A549 (cell line): ENCODE measurements around the gene RAB3IL1. TPM values are rescaled to one million over a fixed set of nuclear protein-coding genes. Genes with fewer than 3 reads are reported as not detected.

Source experiments
- ATAC-seq, 2 experiments: fragments of 200-7000 bp in 1 of 2; fragments of >200 bp in 1 of 2; cut with Nextera tagmentation in 1 of 2; cut with Tn5 transposase in 1 of 2; 3 replicates each; pipeline versions ENCODE4 v1.8.0 to v1.9.1; 2018 to 2020; ENCODE audit warnings: mild to moderate bottlenecking in 1 of 2, moderate library complexity in 1 of 2
- CTCF ChIA-PET: fragments of 300-600 bp; sonication (Branson Sonifier 250); formaldehyde crosslinking; extraction: SDS; loops from one replicate; lab custom pipeline; 2021; ENCODE audit warnings: antibody characterized with exemption, inconsistent platforms; lab: Yijun Ruan, JAX
- POLR2A ChIA-PET: fragments of 350-600 bp; formaldehyde crosslinking; extraction: SDS; loops from one replicate; lab custom pipeline; 2021; ENCODE audit warnings: antibody characterized with exemption, inconsistent platforms; lab: Yijun Ruan, JAX
- DNase-seq, 2 experiments: peaks; one replicate each; pipeline versions ENCODE4 v3.0.0 to v3.0.0-alpha.2; 2011 to 2016; ENCODE audit warnings: low read depth in 1 of 2, low spot score in 1 of 2
- FAIRE-seq: peaks from 2 replicates; lab custom pipeline; 2011; peaks lifted over from hg19 to GRCh38; lab: Jason Lieb, UNC
- H3K27ac ChIP-seq, 2 experiments: fragments of >200 bp; sonication (Bioruptor Twin); formaldehyde crosslinking; 3 replicates each; pipeline ENCODE4 v1.5.1; 2016 to 2017
- H3K4me1 ChIP-seq: fragments of >200 bp; sonication (Bioruptor Twin); formaldehyde crosslinking; 3 replicates; pipeline ENCODE4 v1.6.1; 2016
- H3K4me2 ChIP-seq: fragments of >200 bp; sonication (Bioruptor Twin); formaldehyde crosslinking; 3 replicates; pipeline ENCODE4 v1.6.1; 2016
- H3K4me3 ChIP-seq: fragments of >200 bp; sonication (Bioruptor Twin); formaldehyde crosslinking; 3 replicates; pipeline ENCODE4 v1.5.1; 2016
- H3K9me3 ChIP-seq: fragments of >200 bp; sonication (Bioruptor Twin); formaldehyde crosslinking; 3 replicates; pipeline ENCODE4 v1.6.1; 2016
- CBX8 ChIP-seq: fragments of 200-600 bp; sonication (generic); IDR thresholded peaks from 2 replicates; pipeline ENCODE4 v1.6.1; 2016
- CEBPB ChIP-seq, 2 experiments: fragments of >200 bp in 1 of 2; sonication (Bioruptor Twin) in 1 of 2; formaldehyde crosslinking in 1 of 2; IDR thresholded peaks; 2 replicates each; pipeline ENCODE4 v1.6.1; 2012 to 2016
- EHMT2 ChIP-seq: fragments of 200-600 bp; sonication (generic); IDR thresholded peaks from 2 replicates; pipeline ENCODE4 v1.6.1; 2016; ENCODE audit warnings: antibody characterized with exemption, low read depth, mild to moderate bottlenecking, moderate library complexity
- ELK1 ChIP-seq: fragments of 150-350 bp; IDR thresholded peaks from 2 replicates; pipeline ENCODE4 v1.6.1; 2014; ENCODE audit warnings: low read depth, mild to moderate bottlenecking, low read length
- FOSB ChIP-seq: fragments of 250-450 bp; sonication (Bioruptor Pico); IDR thresholded peaks from 2 replicates; pipeline ENCODE4 v1.5.0; 2020; ENCODE audit warnings: mild to moderate bottlenecking, moderate library complexity
- FOXS1 ChIP-seq: fragments of 250-450 bp; sonication (Bioruptor Pico); IDR thresholded peaks from 2 replicates; pipeline ENCODE4 v1.5.0; 2020; ENCODE audit warnings: mild to moderate bottlenecking, moderate library complexity
- HEYL ChIP-seq: fragments of 250-450 bp; sonication (Bioruptor Pico); IDR thresholded peaks from 2 replicates; pipeline ENCODE4 v1.8.0; 2021; ENCODE audit warnings: mild to moderate bottlenecking, moderate library complexity
- JUN ChIP-seq, 2 experiments: fragments of >200 bp; sonication (Bioruptor Twin); formaldehyde crosslinking; IDR thresholded peaks; 2 replicates in 1 of 2; 3 replicates in 1 of 2; pipeline ENCODE4 v1.6.1; 2016 to 2017
- KDM5A ChIP-seq: fragments of 200-600 bp; sonication (generic); IDR thresholded peaks from 2 replicates; pipeline ENCODE4 v1.6.1; 2016; ENCODE audit warnings: antibody characterized with exemption, mild to moderate bottlenecking
- MAFK ChIP-seq: fragments of 450-650 bp; IDR thresholded peaks from 2 replicates; pipeline ENCODE4 v1.6.1; 2014; ENCODE audit not compliant: partially characterized antibody
- MAX ChIP-seq: IDR thresholded peaks from 2 replicates; pipeline ENCODE4 v1.6.1; 2012
- NPAS2 ChIP-seq: fragments of 250-450 bp; sonication (Bioruptor Pico); IDR thresholded peaks from 2 replicates; pipeline ENCODE4 v1.8.0; 2022; ENCODE audit warnings: mild to moderate bottlenecking, moderate library complexity, borderline replicate concordance
- RARB ChIP-seq: fragments of 250-450 bp; sonication (Bioruptor Pico); IDR thresholded peaks from 2 replicates; pipeline ENCODE4 v1.8.0; 2021; ENCODE audit warnings: mild to moderate bottlenecking, moderate library complexity
- RCOR1 ChIP-seq: fragments of 150-350 bp; IDR thresholded peaks from 2 replicates; pipeline ENCODE4 v1.6.1; 2014; ENCODE audit warnings: antibody characterized with exemption, low read length, low read depth
- RNF2 ChIP-seq: fragments of 200-600 bp; sonication (generic); IDR thresholded peaks from 2 replicates; pipeline ENCODE4 v1.6.1; 2016; ENCODE audit warnings: low read depth, mild to moderate bottlenecking, antibody characterized with exemption, moderate library complexity, borderline replicate concordance
- SMC3 ChIP-seq: fragments of >200 bp; sonication (Bioruptor Twin); formaldehyde crosslinking; IDR thresholded peaks from 3 replicates; pipeline ENCODE4 v1.6.1; 2018; ENCODE audit warnings: inconsistent platforms
- SREBF2 ChIP-seq: fragments of 450-650 bp; IDR thresholded peaks from 2 replicates; pipeline ENCODE4 v1.6.1; 2014; ENCODE audit warnings: mild to moderate bottlenecking, moderate library complexity
- TP53 ChIP-seq: fragments of 250-450 bp; sonication (Bioruptor Pico); IDR thresholded peaks from 2 replicates; pipeline ENCODE4 v1.5.0; 2021; ENCODE audit warnings: mild to moderate bottlenecking, moderate library complexity
- ZFP36 ChIP-seq: fragments of 450-650 bp; IDR thresholded peaks from 2 replicates; pipeline ENCODE4 v1.6.1; 2014; ENCODE audit warnings: borderline replicate concordance; ENCODE audit not compliant: partially characterized antibody
- WGBS: methylation state at CpG from one replicate; pipeline ENCODE4 v1.1.6; 2017; ENCODE audit errors: missing lambda C conversion rate; 5-methylcytosine and 5-hydroxymethylcytosine counted together
- polyA plus RNA-seq, 4 experiments: library from polyadenylated mRNA; depleted of rRNA in 3 of 4; stranded (reverse); fragments of >200 nt; fragmentation: RNase III in 1 of 4; extraction: RNeasy Plus Mini Kit Qiagen cat#74134 plus additional on column Dnase treatment in 1 of 4; gene quantifications; 2 replicates in 3 of 4; 3 replicates in 1 of 4; pipeline ENCODE4 v1.2.3, GENCODE V29; 2011 to 2017

RAB3IL1 gene
- polyA plus RNA-seq, 2 of the 4 experiments (the other 2 are of a cell fraction): 5.8 to 6.2 TPM

- Histone ChIP-seq H3K4me3 (no peak overlapping the region), H3K4me2 (no peak overlapping the region), H3K9me3 (peaks cover 8% of the 10 kb centered on the region), H3K27ac (0 out of 6 replicates have a peak overlapping the region, but pooled peaks of 1 of the 2 experiments have one; percentile 30), H3K4me1 (peaks cover 31% of the 10 kb centered on the region)
- WGBS: 87% methylated on average over 6 of the region's 7 CpGs
- CTCF ChIA-PET: interaction anchor here (0.8 to 16.0 kb wide), 9 partner anchors 13 to 223 kb away, joined by 3 to 124 read pairs (median 7); no protein-coding TSS in a partner anchor
- FAIRE-seq (no peak), DNase-seq (no peak), ATAC-seq (peak; percentile 8 to 26; a peak in 2 of 6 replicates)
- TF ChIP-seq ZFP36 (no peak), MAX (no peak), SREBF2 (no peak), FOSB (CRISPR knock-in tag) (no peak), CEBPB (IDR thresholded peaks at IDR 0.05) (no peak), KDM5A (no peak), RNF2 (no peak)
- POLR2A ChIA-PET: interaction anchor here (0.5 kb wide), 1 partner anchor 70 kb away, joined by 3 read pairs; no protein-coding TSS in a partner anchor
Observed at GRCh38 chr11:61885166-61885778, 32.1 kb downstream of the RAB3IL1 start.

GRCh38 chr11:61883947-61884346 is 33.4 kb downstream of the RAB3IL1 start:
- CTCF ChIA-PET: interaction anchor here (0.6 to 16.0 kb wide), 9 partner anchors 11 to 224 kb away, joined by 4 to 124 read pairs (median 7); no protein-coding TSS in a partner anchor

GRCh38 chr11:61883327-61883726 is 34.0 kb downstream of the RAB3IL1 start:
- ChIA-PET CTCF (interaction anchor here (0.6 to 16.0 kb wide), 8 partner anchors 11 to 225 kb away, joined by 4 to 124 read pairs (median 11); no protein-coding TSS in a partner anchor), POLR2A (no interaction called here)
- H3K4me3 ChIP-seq: no peak overlapping the region
- peaks cover 8% of the 10 kb centered on the region for H3K9me3 ChIP-seq
- FAIRE-seq: no peak
- peaks cover 20% of the 10 kb centered on the region for H3K4me1 ChIP-seq
- 94% methylated on average over 10 of the region's 10 CpGs for WGBS
- no peak for DNase-seq
- TF ChIP-seq MAFK: no peak
- TF ChIP-seq HEYL (CRISPR knock-in tag): no peak
- no peak for ATAC-seq
- H3K4me2 ChIP-seq: no peak overlapping the region
- no peak overlapping the region for H3K27ac ChIP-seq

More at GRCh38 chr11:61883947-61884346, 33.4 kb downstream of the RAB3IL1 start:
- peaks cover 8% of the 10 kb centered on the region for H3K9me3 ChIP-seq
- 85% methylated on average over 5 of the region's 5 CpGs for WGBS
- H3K4me3 ChIP-seq: no peak overlapping the region
- DNase-seq (no peak), FAIRE-seq (no peak), ATAC-seq (no peak)
- H3K4me1 ChIP-seq: peaks cover 23% of the 10 kb centered on the region
- no peak for TF ChIP-seq ELK1
- TF ChIP-seq RNF2: no peak
- TF ChIP-seq EHMT2: no peak
- no peak for TF ChIP-seq SMC3
- TF ChIP-seq RCOR1: no peak
- TF ChIP-seq, all 56 proteins: peak for 0
- Histone ChIP-seq H3K27ac (no peak overlapping the region), H3K4me2 (no peak overlapping the region)
- POLR2A ChIA-PET: no interaction called here

GRCh38 chr11:61882879-61883278 is 34.5 kb downstream of the RAB3IL1 start:
- Histone ChIP-seq H3K4me1 (peaks cover 15% of the 10 kb centered on the region), H3K27ac (0 out of 6 replicates have a peak overlapping the region, but pooled peaks of 1 of the 2 experiments have one; percentile 64), H3K9me3 (peaks cover 8% of the 10 kb centered on the region), H3K4me2 (no peak overlapping the region), H3K4me3 (no peak overlapping the region)
- TF ChIP-seq CBX8 (no peak), NPAS2 (CRISPR knock-in tag) (no peak), MAFK (peak; percentile 59), RARB (CRISPR knock-in tag) (no peak), TP53 (CRISPR knock-in tag) (no peak), JUN (IDR thresholded peaks at IDR 0.05) (no peak), FOXS1 (CRISPR knock-in tag) (no peak)
- ATAC-seq (no peak), DNase-seq (no peak), FAIRE-seq (no peak)
- POLR2A ChIA-PET: no interaction called here
- WGBS: 77% methylated on average over 6 of the region's 6 CpGs
- CTCF ChIA-PET: interaction anchor here (1.1 to 16.0 kb wide), 6 partner anchors 11 to 225 kb away, joined by 4 to 124 read pairs (median 54); no protein-coding TSS in a partner anchor
